Fibroblast of lung (primary cell): ENCODE measurements around the gene SYT13. TPM values are rescaled to one million over a fixed set of nuclear protein-coding genes. Genes with fewer than 3 reads are reported as not detected.

Experiments
- DNase-seq, 2 donors: peaks; one replicate each; pipeline versions ENCODE4 v3.0.0 to v3.0.0-alpha.2; 2010; ENCODE audit warnings: low read depth in 2 of 2
- H2AFZ ChIP-seq: 2 replicates; pipeline ENCODE4 v1.5.1; 2012; ENCODE audit warnings: low read length, control low read depth, inconsistent platforms
- H3K27ac ChIP-seq: 2 replicates; pipeline ENCODE4 v1.5.1; 2011; ENCODE audit warnings: low read length, control low read depth; ENCODE audit not compliant: insufficient read depth
- H3K27me3 ChIP-seq: 2 replicates; pipeline ENCODE4 v1.5.1; 2011; ENCODE audit warnings: mild to moderate bottlenecking, low read length; ENCODE audit not compliant: control insufficient read depth, insufficient read depth
- H3K36me3 ChIP-seq: 2 replicates; pipeline ENCODE4 v1.5.1; 2011; ENCODE audit warnings: low read length; ENCODE audit not compliant: control insufficient read depth, insufficient read depth
- H3K4me1 ChIP-seq: 2 replicates; pipeline ENCODE4 v1.5.1; 2011; ENCODE audit warnings: low read length; ENCODE audit not compliant: control insufficient read depth, insufficient read depth; ENCODE audit errors: extremely low read depth
- H3K4me2 ChIP-seq: 2 replicates; pipeline ENCODE4 v1.5.1; 2011; ENCODE audit warnings: low read length, control low read depth; ENCODE audit not compliant: insufficient read depth; ENCODE audit errors: extremely low read depth
- H3K4me3 ChIP-seq, 4 experiments: fragments of 200-600 bp in 1 of 4; sonication (generic) in 1 of 4; replicated peaks in 1 of 4; 2 replicates each; pipeline ENCODE4 v1.5.1; 2011 to 2016; ENCODE audit warnings: low read length in 4 of 4, low read depth in 3 of 4, mild to moderate bottlenecking in 3 of 4, control low read depth in 2 of 4, inconsistent platforms in 1 of 4, mixed read lengths in 1 of 4; ENCODE audit not compliant: insufficient read depth in 1 of 4; ENCODE audit errors: control extremely low read depth in 1 of 4
- H3K79me2 ChIP-seq: 2 replicates; pipeline ENCODE4 v1.5.1; 2012; ENCODE audit warnings: mild to moderate bottlenecking, low read length, inconsistent platforms; ENCODE audit not compliant: control insufficient read depth, insufficient read depth
- H3K9ac ChIP-seq: 2 replicates; pipeline ENCODE4 v1.5.1; 2011; ENCODE audit warnings: mild to moderate bottlenecking, low read length, control low read depth; ENCODE audit not compliant: insufficient read depth
- H3K9me3 ChIP-seq: 2 replicates; pipeline ENCODE4 v1.5.1; 2012; ENCODE audit warnings: low read depth, low read length; ENCODE audit not compliant: control insufficient read depth, insufficient read depth
- H4K20me1 ChIP-seq: 2 replicates; pipeline ENCODE4 v1.5.1; 2011; ENCODE audit warnings: low read length; ENCODE audit not compliant: control insufficient read depth, insufficient read depth; ENCODE audit errors: extremely low read depth
- EZH2 ChIP-seq: IDR thresholded peaks from 2 replicates; pipeline ENCODE4 v1.5.1; 2012; ENCODE audit warnings: low read length, control low read depth, mild to moderate bottlenecking; ENCODE audit errors: missing control alignments
- polyA plus RNA-seq, 2 donors: library from polyadenylated mRNA; depleted of rRNA in 1 of 2; stranded (reverse) in 1 of 2; unstranded in 1 of 2; fragments of >200 nt; gene quantifications; 2 replicates each; pipeline ENCODE4 v1.2.1, GENCODE V29; 2011 to 2012; ENCODE audit warnings: missing spikeins in 1 of 2
- total RNA-seq: library from RNA; depleted of rRNA; stranded (reverse); fragments of >200 nt; gene quantifications from 2 replicates; pipeline ENCODE4 v1.2.1, GENCODE V29; 2014
- TF ChIP-seq, protein P1 (sequence below), 2 donors: IDR thresholded peaks in 1 of 2; conservative IDR thresholded peaks in 1 of 2; 1 replicate in 1 of 2; 2 replicates in 1 of 2; pipeline ENCODE4 v1.5.1; 2011 to 2012; ENCODE audit warnings: low read length in 2 of 2, control low read depth in 1 of 2, inconsistent platforms in 1 of 2, low read depth in 1 of 2, mild to moderate bottlenecking in 1 of 2

The SYT13 gene
- total and polyA plus RNA-seq, 2 donors (not counting 1 experiment from before 2014, with no cell fraction given): not detected

DNA sequence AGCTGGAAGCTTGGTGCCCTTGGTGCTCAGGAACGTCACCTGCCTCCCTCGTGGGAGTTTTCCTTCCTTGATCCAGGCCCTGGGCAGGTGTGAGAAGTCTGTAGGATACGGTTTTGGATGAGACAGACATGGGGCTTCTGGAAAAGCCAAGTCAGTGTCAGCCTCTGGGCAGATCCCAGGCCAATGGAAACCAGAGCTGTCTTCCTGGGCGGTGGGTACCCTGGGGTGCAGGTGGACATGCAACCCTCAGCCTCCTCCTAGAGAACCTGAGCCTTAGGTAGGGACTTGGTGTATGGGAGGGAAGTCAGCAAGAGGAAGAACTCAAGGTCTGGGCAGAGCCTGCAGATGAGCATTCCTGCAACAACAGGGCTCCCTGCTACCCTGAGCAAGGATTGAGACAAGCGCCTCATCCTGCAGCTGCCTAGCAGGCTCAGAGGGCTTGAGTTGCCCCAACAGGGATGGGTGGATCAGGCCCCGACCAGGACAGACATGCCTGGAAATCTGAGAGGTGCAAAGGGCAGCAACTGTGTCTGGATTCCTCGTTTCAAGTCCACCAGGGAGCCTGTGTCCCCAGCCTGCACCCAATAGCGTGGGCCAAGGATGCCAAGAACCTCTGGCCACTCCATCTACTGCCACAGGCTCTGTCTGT is 37.6 kb upstream of the SYT13 start:
- peaks cover 4% of the 10 kb centered on the region for H3K27me3 ChIP-seq
- H3K9ac ChIP-seq: no peak overlapping the region
- H4K20me1 ChIP-seq: no peaks in the 10 kb centered on the region
- TF ChIP-seq EZH2: no peak
- TF ChIP-seq, protein P1, sequence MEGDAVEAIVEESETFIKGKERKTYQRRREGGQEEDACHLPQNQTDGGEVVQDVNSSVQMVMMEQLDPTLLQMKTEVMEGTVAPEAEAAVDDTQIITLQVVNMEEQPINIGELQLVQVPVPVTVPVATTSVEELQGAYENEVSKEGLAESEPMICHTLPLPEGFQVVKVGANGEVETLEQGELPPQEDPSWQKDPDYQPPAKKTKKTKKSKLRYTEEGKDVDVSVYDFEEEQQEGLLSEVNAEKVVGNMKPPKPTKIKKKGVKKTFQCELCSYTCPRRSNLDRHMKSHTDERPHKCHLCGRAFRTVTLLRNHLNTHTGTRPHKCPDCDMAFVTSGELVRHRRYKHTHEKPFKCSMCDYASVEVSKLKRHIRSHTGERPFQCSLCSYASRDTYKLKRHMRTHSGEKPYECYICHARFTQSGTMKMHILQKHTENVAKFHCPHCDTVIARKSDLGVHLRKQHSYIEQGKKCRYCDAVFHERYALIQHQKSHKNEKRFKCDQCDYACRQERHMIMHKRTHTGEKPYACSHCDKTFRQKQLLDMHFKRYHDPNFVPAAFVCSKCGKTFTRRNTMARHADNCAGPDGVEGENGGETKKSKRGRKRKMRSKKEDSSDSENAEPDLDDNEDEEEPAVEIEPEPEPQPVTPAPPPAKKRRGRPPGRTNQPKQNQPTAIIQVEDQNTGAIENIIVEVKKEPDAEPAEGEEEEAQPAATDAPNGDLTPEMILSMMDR (conservative IDR thresholded peaks at IDR 0.05 in 1 of 2, IDR thresholded peaks at IDR 0.05 in 1 of 2; ENCODE audit: low read depth in 1 of 2, low read length in 2 of 2): no peak
- H3K4me2 ChIP-seq: no peak overlapping the region
- no peak overlapping the region for H3K4me3 ChIP-seq
- H3K79me2 ChIP-seq: no peaks in the 10 kb centered on the region
- no peak overlapping the region for H3K27ac ChIP-seq
- H2AFZ ChIP-seq: no peak overlapping the region
- H3K9me3 ChIP-seq: no peaks in the 10 kb centered on the region
- H3K36me3 ChIP-seq: no peaks in the 10 kb centered on the region
- no peaks in the 10 kb centered on the region for H3K4me1 ChIP-seq
- no peak for DNase-seq

DNA sequence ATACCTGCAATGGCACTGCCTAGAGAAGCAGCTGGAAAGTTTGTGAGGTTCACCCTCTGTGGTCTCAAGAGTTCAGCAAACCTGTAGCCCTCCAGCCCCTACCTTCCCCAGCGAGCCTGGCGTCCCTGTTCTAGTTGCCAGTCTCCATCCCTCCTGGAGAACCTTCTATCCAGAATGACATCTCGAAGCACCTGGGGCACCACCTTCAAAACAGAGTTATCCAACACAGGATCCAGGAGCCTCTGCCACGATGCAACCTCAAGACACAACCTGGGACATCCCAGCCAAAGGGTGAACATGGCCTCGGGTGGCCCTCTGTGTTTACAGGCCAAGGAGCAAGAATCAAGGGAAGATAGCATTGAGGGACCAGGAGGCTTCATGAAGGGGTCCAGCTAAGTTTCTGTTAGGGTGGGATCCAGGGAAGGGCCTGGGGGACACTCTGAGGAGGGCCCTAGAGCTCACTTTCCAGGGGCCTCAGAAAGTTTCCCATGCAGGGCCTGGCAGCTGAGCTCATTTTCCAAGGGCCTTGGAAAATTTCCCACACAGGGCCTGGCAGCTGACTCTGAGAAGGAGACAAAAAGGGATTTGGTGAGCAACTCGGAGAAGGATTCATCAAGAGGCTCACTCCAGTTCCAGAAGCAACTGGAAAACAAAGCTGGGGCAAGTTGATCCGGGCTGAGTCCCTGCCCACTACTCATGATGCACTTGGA is 36.9 kb upstream of the SYT13 start:
- Histone ChIP-seq H3K4me3 (no peak overlapping the region), H3K27ac (no peak overlapping the region), H3K4me1 (no peaks in the 10 kb centered on the region), H3K9me3 (no peaks in the 10 kb centered on the region), H3K4me2 (no peak overlapping the region), H2AFZ (no peak overlapping the region), H3K9ac (no peak overlapping the region), H3K79me2 (no peaks in the 10 kb centered on the region), H4K20me1 (no peaks in the 10 kb centered on the region), H3K27me3 (peaks cover 4% of the 10 kb centered on the region), H3K36me3 (no peaks in the 10 kb centered on the region)
- no peak for TF ChIP-seq EZH2
- TF ChIP-seq, protein P1 (conservative IDR thresholded peaks at IDR 0.05 in 1 of 2, IDR thresholded peaks at IDR 0.05 in 1 of 2; ENCODE audit: low read depth in 1 of 2, low read length in 2 of 2): no peak
- no peak for DNase-seq

DNA sequence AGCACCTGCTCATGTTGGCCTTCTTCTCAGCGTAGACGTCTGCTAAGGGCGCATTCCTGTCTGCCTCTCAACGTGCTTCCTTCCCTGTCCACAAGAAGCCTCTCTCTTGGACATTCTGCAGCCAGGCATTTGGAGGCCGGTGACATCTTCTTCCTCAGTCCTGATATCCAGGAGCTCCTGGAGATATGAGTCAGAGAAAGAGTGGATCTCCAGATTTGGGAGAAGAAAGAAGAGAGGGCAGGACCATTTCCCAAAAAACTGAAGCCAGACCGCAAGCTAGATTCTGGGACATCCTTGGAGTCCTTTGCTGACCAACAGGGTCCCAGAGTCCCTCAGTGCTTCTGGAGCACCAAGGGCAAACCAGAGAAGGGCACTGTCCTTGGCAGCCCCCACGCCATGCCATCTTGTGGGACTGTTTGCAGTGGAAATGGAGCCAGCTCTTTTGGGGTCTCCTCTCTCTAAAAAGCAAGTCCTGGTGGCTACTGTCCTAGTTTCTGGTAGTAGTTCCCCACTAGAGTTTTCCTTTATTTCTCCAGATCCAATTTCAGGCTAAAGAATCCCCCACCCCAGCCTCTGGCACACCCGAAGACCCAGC is 36.1 kb upstream of the SYT13 start:
- no peak overlapping the region for H2AFZ ChIP-seq
- no peaks in the 10 kb centered on the region for H3K4me1 ChIP-seq
- H3K36me3 ChIP-seq: no peaks in the 10 kb centered on the region
- no peak for TF ChIP-seq EZH2
- TF ChIP-seq, protein P1 (conservative IDR thresholded peaks at IDR 0.05 in 1 of 2, IDR thresholded peaks at IDR 0.05 in 1 of 2; ENCODE audit: low read depth in 1 of 2, low read length in 2 of 2): no peak
- H3K79me2 ChIP-seq: no peaks in the 10 kb centered on the region
- DNase-seq: no peak
- no peaks in the 10 kb centered on the region for H3K9me3 ChIP-seq
- H3K9ac ChIP-seq: no peak overlapping the region
- no peak overlapping the region for H3K27ac ChIP-seq
- peaks cover 4% of the 10 kb centered on the region for H3K27me3 ChIP-seq
- no peak overlapping the region for H3K4me3 ChIP-seq
- no peak overlapping the region for H3K4me2 ChIP-seq
- H4K20me1 ChIP-seq: no peaks in the 10 kb centered on the region
